ENCODE results near the gene ECEL1. TPM values are rescaled to one million over a fixed set of nuclear protein-coding genes. Genes with fewer than 3 reads are reported as not detected.

ECEL1 gene
- total and polyA plus RNA-seq, 2 donors (not counting 1 experiment from before 2014, with no cell fraction given) = 0.47 TPM; not detected in 1

GRCh38 chr2:232495292-232495691 is 7.7 kb upstream of the ECEL1 start:
- H3K27me3 ChIP-seq (replicated peaks in 1 of 4; ENCODE audit: control extremely low read depth in 1 of 4, control insufficient read depth in 3 of 4, insufficient read depth in 4 of 4, low read length in 3 of 4) = peaks cover 0 to 2% (median 0%) of the 10 kb centered on the region in 4 experiments
- CTCF ChIA-PET = no interaction called here

GRCh38 chr2:232494542-232494941 is 6.9 kb upstream of the ECEL1 start:
- no peaks in the 10 kb centered on the region for H3K4me1 Mint-ChIP-seq
- Histone ChIP-seq H3K27ac (ENCODE audit: low read length in 2 of 2) (no peak overlapping the region), H3K4me3 (ENCODE audit: control extremely low read depth in 1 of 5, extremely low read depth in 1 of 5, insufficient read depth in 1 of 5, low read depth in 2 of 5, low read length in 4 of 5) (no peak overlapping the region), H3K27me3 (replicated peaks in 1 of 4; ENCODE audit: control extremely low read depth in 1 of 4, control insufficient read depth in 3 of 4, insufficient read depth in 4 of 4, low read length in 3 of 4) (peaks cover 0 to 5% (median 0%) of the 10 kb centered on the region in 4 experiments), H3K9me3 (ENCODE audit: control extremely low read depth in 1 of 3, control insufficient read depth in 2 of 3, insufficient read depth in 1 of 3, low read length in 2 of 3) (no peaks in the 10 kb centered on the region), H2AFZ (ENCODE audit: insufficient read depth, low read depth, low read length, poor library complexity, severe bottlenecking) (no peak overlapping the region), H3K9ac (ENCODE audit: low read length) (no peak overlapping the region), H4K20me1 (ENCODE audit: control insufficient read depth, insufficient read depth, low read length, poor library complexity, severe bottlenecking) (no peaks in the 10 kb centered on the region), H3K4me1 (ENCODE audit: control insufficient read depth in 2 of 2, insufficient read depth in 2 of 2, low read length in 2 of 2) (no peaks in the 10 kb centered on the region), H3K36me3 (replicated peaks in 1 of 2; ENCODE audit: control extremely low read depth in 1 of 2, control insufficient read depth in 1 of 2, extremely low read depth in 1 of 2, insufficient read depth in 2 of 2, low read length in 1 of 2) (no peaks in the 10 kb centered on the region), H3K79me2 (ENCODE audit: control insufficient read depth, insufficient read depth, low read length) (no peaks in the 10 kb centered on the region), H3K4me2 (replicated peaks; ENCODE audit: low read depth, low read length, poor library complexity, severe bottlenecking) (no peak overlapping the region)
- ChIA-PET CTCF (no interaction called here), POLR2A (no interaction called here)
- no peak overlapping the region for H3K4me3 Mint-ChIP-seq
- no peaks in the 10 kb centered on the region for H3K9me3 Mint-ChIP-seq (ENCODE audit: insufficient read depth)
- TF ChIP-seq EZH2 (IDR thresholded peaks at IDR 0.05; ENCODE audit: borderline replicate concordance, insufficient read depth, low read depth, low read length, poor library complexity, severe bottlenecking) = no peak
- TF ChIP-seq, protein P1, sequence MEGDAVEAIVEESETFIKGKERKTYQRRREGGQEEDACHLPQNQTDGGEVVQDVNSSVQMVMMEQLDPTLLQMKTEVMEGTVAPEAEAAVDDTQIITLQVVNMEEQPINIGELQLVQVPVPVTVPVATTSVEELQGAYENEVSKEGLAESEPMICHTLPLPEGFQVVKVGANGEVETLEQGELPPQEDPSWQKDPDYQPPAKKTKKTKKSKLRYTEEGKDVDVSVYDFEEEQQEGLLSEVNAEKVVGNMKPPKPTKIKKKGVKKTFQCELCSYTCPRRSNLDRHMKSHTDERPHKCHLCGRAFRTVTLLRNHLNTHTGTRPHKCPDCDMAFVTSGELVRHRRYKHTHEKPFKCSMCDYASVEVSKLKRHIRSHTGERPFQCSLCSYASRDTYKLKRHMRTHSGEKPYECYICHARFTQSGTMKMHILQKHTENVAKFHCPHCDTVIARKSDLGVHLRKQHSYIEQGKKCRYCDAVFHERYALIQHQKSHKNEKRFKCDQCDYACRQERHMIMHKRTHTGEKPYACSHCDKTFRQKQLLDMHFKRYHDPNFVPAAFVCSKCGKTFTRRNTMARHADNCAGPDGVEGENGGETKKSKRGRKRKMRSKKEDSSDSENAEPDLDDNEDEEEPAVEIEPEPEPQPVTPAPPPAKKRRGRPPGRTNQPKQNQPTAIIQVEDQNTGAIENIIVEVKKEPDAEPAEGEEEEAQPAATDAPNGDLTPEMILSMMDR (IDR thresholded peaks at IDR 0.05) = no peak
- no peak for ATAC-seq (ENCODE audit: low read depth)
- H3K27ac Mint-ChIP-seq = no peak overlapping the region
- peaks cover 25% of the 10 kb centered on the region for H3K27me3 Mint-ChIP-seq
- DNase-seq = no peak
- intact Hi-C loops (cut with micrococcal nuclease) = no loop called here
- 93% methylated on average over 4 of the region's 5 CpGs for WGBS (ENCODE audit: insufficient coverage)

More at GRCh38 chr2:232495292-232495691, 7.7 kb upstream of the ECEL1 start:
- ATAC-seq (ENCODE audit: low read depth) = no peak
- Histone ChIP-seq H4K20me1 (ENCODE audit: control insufficient read depth, insufficient read depth, low read length, poor library complexity, severe bottlenecking) (no peaks in the 10 kb centered on the region), H3K36me3 (replicated peaks in 1 of 2; ENCODE audit: control extremely low read depth in 1 of 2, control insufficient read depth in 1 of 2, extremely low read depth in 1 of 2, insufficient read depth in 2 of 2, low read length in 1 of 2) (no peaks in the 10 kb centered on the region), H3K27ac (ENCODE audit: low read length in 2 of 2) (no peak overlapping the region), H2AFZ (ENCODE audit: insufficient read depth, low read depth, low read length, poor library complexity, severe bottlenecking) (no peak overlapping the region), H3K9ac (ENCODE audit: low read length) (no peak overlapping the region), H3K79me2 (ENCODE audit: control insufficient read depth, insufficient read depth, low read length) (no peaks in the 10 kb centered on the region), H3K4me3 (ENCODE audit: control extremely low read depth in 1 of 5, extremely low read depth in 1 of 5, insufficient read depth in 1 of 5, low read depth in 2 of 5, low read length in 4 of 5) (no peak overlapping the region), H3K4me2 (replicated peaks; ENCODE audit: low read depth, low read length, poor library complexity, severe bottlenecking) (no peak overlapping the region), H3K9me3 (ENCODE audit: control extremely low read depth in 1 of 3, control insufficient read depth in 2 of 3, insufficient read depth in 1 of 3, low read length in 2 of 3) (no peaks in the 10 kb centered on the region), H3K4me1 (ENCODE audit: control insufficient read depth in 2 of 2, insufficient read depth in 2 of 2, low read length in 2 of 2) (no peaks in the 10 kb centered on the region)
- Mint-ChIP-seq H3K4me1 (no peaks in the 10 kb centered on the region), H3K27ac (no peak overlapping the region), H3K4me3 (no peak overlapping the region), H3K9me3 (ENCODE audit: insufficient read depth) (no peaks in the 10 kb centered on the region), H3K27me3 (peaks cover 25% of the 10 kb centered on the region)
- WGBS (ENCODE audit: insufficient coverage) = 98% methylated on average over 5 of the region's 7 CpGs
- no peak for DNase-seq
- POLR2A ChIA-PET = no interaction called here
- intact Hi-C loops (cut with micrococcal nuclease) = no loop called here
- TF ChIP-seq, protein P1 (IDR thresholded peaks at IDR 0.05) = no peak
- no peak for TF ChIP-seq EZH2 (IDR thresholded peaks at IDR 0.05; ENCODE audit: borderline replicate concordance, insufficient read depth, low read depth, low read length, poor library complexity, severe bottlenecking)

Measured in B cell (primary cell).